GM18499 (cell line): ENCODE data around the gene DOCK9.
"Not testable (repeated sequence)": the region's sequence is repeated elsewhere in the genome, so short reads cannot be mapped to it uniquely, and the experiment has no call there.

ENCODE experiments used
- ATAC-seq: cut with Tn5 transposase; IDR thresholded peaks from one replicate; pipeline ENCODE4 v1.9.1; 2021; ENCODE audit warnings: moderate number of reproducible peaks; ENCODE audit not compliant: insufficient read depth, unreplicated experiment

The DOCK9 gene

GRCh38 chr13:98838776-98839175 lies 139.1 kb downstream of the DOCK9 start:
- ATAC-seq = no peak

- ATAC-seq = no peak
These were observed 140.0 kb downstream of the DOCK9 start for GRCh38 chr13:98837896-98838295.

- ATAC-seq = no peak
These were observed 142.7 kb downstream of the DOCK9 start for GRCh38 chr13:98835156-98835555.

GRCh38 chr13:98834254-98834960 lies 143.5 kb downstream of the DOCK9 start:
- ATAC-seq = no peak

- no peak for ATAC-seq
These were observed 146.6 kb downstream of the DOCK9 start for GRCh38 chr13:98831236-98831635.

- no peak for ATAC-seq
These were observed 148.3 kb downstream of the DOCK9 start for GRCh38 chr13:98829541-98829940.

GRCh38 chr13:98828614-98829013 lies 149.2 kb downstream of the DOCK9 start:
- ATAC-seq = no peak

GRCh38 chr13:98827449-98827848 lies 150.4 kb downstream of the DOCK9 start:
- ATAC-seq = no peak

- ATAC-seq = no peak
These were observed 151.7 kb downstream of the DOCK9 start for GRCh38 chr13:98826146-98826545.

- no peak for ATAC-seq
These were observed 152.2 kb downstream of the DOCK9 start for GRCh38 chr13:98825659-98826058.

GRCh38 chr13:98824376-98825160 lies 153.3 kb downstream of the DOCK9 start:
- no peak for ATAC-seq

GRCh38 chr13:98823442-98823841 lies 154.4 kb downstream of the DOCK9 start:
- ATAC-seq = no peak

- ATAC-seq = no peak
These were observed 155.6 kb downstream of the DOCK9 start for GRCh38 chr13:98822225-98822606.

- ATAC-seq = no peak
These were observed 156.3 kb downstream of the DOCK9 start for GRCh38 chr13:98821372-98822224.

GRCh38 chr13:98820744-98821371 lies 157.0 kb downstream of the DOCK9 start:
- ATAC-seq = no peak

- ATAC-seq = no peak
These were observed 157.6 kb downstream of the DOCK9 start for GRCh38 chr13:98820300-98820699.

GRCh38 chr13:98819382-98820010 lies 158.4 kb downstream of the DOCK9 start:
- ATAC-seq = no peak

- no peak for ATAC-seq
These were observed 161.5 kb downstream of the DOCK9 start for GRCh38 chr13:98816406-98816805.

- ATAC-seq = no peak
These were observed 163.9 kb downstream of the DOCK9 start for GRCh38 chr13:98813993-98814392.

- not testable (repeated sequence) for ATAC-seq
These were observed 165.6 kb downstream of the DOCK9 start for GRCh38 chr13:98812186-98812790.
